Measurements from ENCODE around the gene UROC1. TPM values are rescaled to one million over a fixed set of nuclear protein-coding genes. Genes with fewer than 3 reads are reported as not detected.

The UROC1 gene
- total and polyA plus RNA-seq, 2 of the 4 experiments (the other 2 are of a cell fraction): not detected

GRCh38 chr3:126499401-126499800 lies 18.2 kb downstream of the UROC1 start:
- in situ Hi-C loops (cut with MboI; ENCODE audit: low sequenced_read_pairs) (no loop called here), dilution Hi-C loops (cut with HindIII; ENCODE audit: low sequenced_read_pairs, unreplicated experiment) (no loop called here), intact Hi-C loops (cut with micrococcal nuclease) (no loop called here)
- Histone ChIP-seq H4K8ac (ENCODE audit: low read depth in 2 of 2, low read length in 2 of 2) (no peak overlapping the region), H3K14ac (replicated peaks; ENCODE audit: low read depth, low read length) (no peak overlapping the region), H2AK5ac (ENCODE audit: low read depth, low read length) (no peak overlapping the region), H4K20me1 (ENCODE audit: insufficient read depth, low read length) (no peaks in the 10 kb centered on the region), H3K79me1 (ENCODE audit: low read depth in 1 of 2, low read length in 2 of 2) (no peaks in the 10 kb centered on the region), H3K36me3 (ENCODE audit: control insufficient read depth, insufficient read depth, low read length) (no peaks in the 10 kb centered on the region), H3K27me3 (ENCODE audit: control insufficient read depth, insufficient read depth, low read length) (peaks cover 17% of the 10 kb centered on the region; the same call in 1 of the 2 replicates), H3K18ac (ENCODE audit: low read depth, low read length) (no peak overlapping the region), H3K23ac (ENCODE audit: low read depth, low read length) (no peak overlapping the region), H2AFZ (replicated peaks; ENCODE audit: low read length, poor library complexity) (no peak overlapping the region), H4K5ac (ENCODE audit: low read depth, low read length) (no peak overlapping the region), H3K4me2 (ENCODE audit: low read depth, low read length) (no peak overlapping the region), H3K4ac (ENCODE audit: low read depth, low read length) (no peak overlapping the region), H3K4me1 (ENCODE audit: control insufficient read depth, insufficient read depth, low read length) (no peaks in the 10 kb centered on the region), H3K9ac (ENCODE audit: low read depth, low read length) (no peak overlapping the region), H2BK5ac (ENCODE audit: low read depth, low read length, poor library complexity, severe bottlenecking) (no peak overlapping the region), H2BK15ac (ENCODE audit: low read depth, low read length) (no peak overlapping the region), H3K9me3 (ENCODE audit: control insufficient read depth, insufficient read depth, low read length) (no peaks in the 10 kb centered on the region), H3K56ac (ENCODE audit: extremely low read depth, insufficient read depth, low read length) (no peak overlapping the region), H3K27ac (ENCODE audit: insufficient read depth, low read length) (no peak overlapping the region), H2BK120ac (ENCODE audit: low read depth, low read length) (no peak overlapping the region), H4K91ac (ENCODE audit: insufficient read depth, low read depth, low read length) (no peak overlapping the region), H3K4me3 (ENCODE audit: insufficient read depth, low read depth, low read length) (no peak overlapping the region), H2BK20ac (ENCODE audit: low read depth, low read length) (no peak overlapping the region), H2AK9ac (replicated peaks; ENCODE audit: low read depth, low read length, poor library complexity) (no peak overlapping the region), H3K9me1 (ENCODE audit: insufficient read depth, low read length) (no peaks in the 10 kb centered on the region)
- 85% methylated on average over 5 of the region's 9 CpGs; no CpG with 5 or more reads in 1 of the 2 experiments for WGBS, 2 experiments (ENCODE audit: extremely low coverage in 2 of 2, insufficient read length in 1 of 2)
- BruUV-seq (replicated peaks): no TSS peak
- ATAC-seq (ENCODE audit: low read depth) (no peak), DNase-seq (no peak)
- TF ChIP-seq CTCF (conservative IDR thresholded peaks at IDR 0.05; ENCODE audit: low read depth, low read length): no peak
- TF ChIP-seq BHLHE40 (IDR thresholded peaks at IDR 0.05; ENCODE audit: low read depth, low read length): no peak
- no peak for TF ChIP-seq NFE2L2 (IDR thresholded peaks at IDR 0.05; ENCODE audit: low read depth, low read length)
- TF ChIP-seq USF2 (IDR thresholded peaks at IDR 0.05; ENCODE audit: low read depth, low read length): no peak
- TF ChIP-seq SMC3 (IDR thresholded peaks at IDR 0.05; ENCODE audit: low read depth, low read length): no peak
- TF ChIP-seq FOS (IDR thresholded peaks at IDR 0.05; ENCODE audit: low read depth, low read length): no peak
- no peak for TF ChIP-seq RCOR1 (IDR thresholded peaks at IDR 0.05; ENCODE audit: insufficient replicate concordance, low read length)
- TF ChIP-seq POLR2A (IDR thresholded peaks at IDR 0.05; ENCODE audit: low read depth, low read length): no peak
- no peak for TF ChIP-seq CEBPB (IDR thresholded peaks at IDR 0.05; ENCODE audit: low read depth, low read length)
- no peak for TF ChIP-seq MAZ (IDR thresholded peaks at IDR 0.05; ENCODE audit: borderline replicate concordance, low read depth, low read length)
- no peak for TF ChIP-seq MXI1 (IDR thresholded peaks at IDR 0.05; ENCODE audit: borderline replicate concordance, low read depth, low read length)
- CTCF ChIA-PET: no interaction called here
- POLR2A ChIA-PET (ENCODE audit: unreplicated experiment): no interaction called here
